Breast epithelium (tissue), 3 donors: Measurements from ENCODE around the gene ZNF566.

Experiments used
- CTCF ChIP-seq, 3 donors: fragments of 450-650 bp; IDR thresholded peaks; one replicate each; pipeline ENCODE4 v1.5.1; 2016 to 2017; ENCODE audit warnings: antibody characterized with exemption in 3 of 3, mild to moderate bottlenecking in 3 of 3, moderate library complexity in 3 of 3
- POLR2AphosphoS5 ChIP-seq, 3 donors: sonication (generic); formaldehyde crosslinking; IDR thresholded peaks; one replicate each; pipeline ENCODE4 v1.6.1; 2017; ENCODE audit warnings: antibody characterized with exemption in 3 of 3

- no peak for TF ChIP-seq CTCF (IDR thresholded peaks at IDR 0.05)
- TF ChIP-seq POLR2AphosphoS5 (IDR thresholded peaks at IDR 0.05) = no peak
These were observed 65.4 kb downstream of the ZNF566 start for GRCh38 chr19:36423925-36424324.
